HG03196 (cell line): Measurements from ENCODE around the gene OR2T5.
"Not testable (repeated sequence)": the region's sequence is repeated elsewhere in the genome, so short reads cannot be mapped to it uniquely, and the experiment has no call there.

Source experiments
- ATAC-seq: cut with Tn5 transposase; IDR thresholded peaks from one replicate; pipeline ENCODE4 v1.9.1; 2021; ENCODE audit not compliant: unreplicated experiment

The OR2T5 gene

GRCh38 chr1:248500305-248501035 lies 12.1 kb downstream of the OR2T5 start:
- not testable (repeated sequence) for ATAC-seq

- not testable (repeated sequence) for ATAC-seq
These were observed 19.4 kb downstream of the OR2T5 start, which contains the start of gene OR2G6 for GRCh38 chr1:248507773-248508172. Gene OR2G6 (plus strand): TSS chr1:248508073. CDS start chr1:248521647, 13,574 bp downstream.

- ATAC-seq = not testable (repeated sequence)
These were observed 21.8 kb downstream of the OR2T5 start for GRCh38 chr1:248510217-248510616.

GRCh38 chr1:248521856-248522255 lies 33.5 kb downstream of the OR2T5 start:
- no peak for ATAC-seq

- not testable (repeated sequence) for ATAC-seq
These were observed 49.1 kb downstream of the OR2T5 start for GRCh38 chr1:248537449-248537848.
